HPDE6-E6E7 (cell line): Measurements from ENCODE around the gene PRR15L.

Experiments
- DNase-seq: peaks from one replicate; pipeline ENCODE4 v3.0.0; 2011; ENCODE audit warnings: missing footprints; ENCODE audit errors: extremely low spot score

Gene PRR15L

GRCh38 chr17:47959825-47960655 lies 2.4 kb upstream of the PRR15L start:
- no peak for DNase-seq

- no peak for DNase-seq
These were observed 692 bp downstream of the PRR15L start for GRCh38 chr17:47956791-47957590.

DNA sequence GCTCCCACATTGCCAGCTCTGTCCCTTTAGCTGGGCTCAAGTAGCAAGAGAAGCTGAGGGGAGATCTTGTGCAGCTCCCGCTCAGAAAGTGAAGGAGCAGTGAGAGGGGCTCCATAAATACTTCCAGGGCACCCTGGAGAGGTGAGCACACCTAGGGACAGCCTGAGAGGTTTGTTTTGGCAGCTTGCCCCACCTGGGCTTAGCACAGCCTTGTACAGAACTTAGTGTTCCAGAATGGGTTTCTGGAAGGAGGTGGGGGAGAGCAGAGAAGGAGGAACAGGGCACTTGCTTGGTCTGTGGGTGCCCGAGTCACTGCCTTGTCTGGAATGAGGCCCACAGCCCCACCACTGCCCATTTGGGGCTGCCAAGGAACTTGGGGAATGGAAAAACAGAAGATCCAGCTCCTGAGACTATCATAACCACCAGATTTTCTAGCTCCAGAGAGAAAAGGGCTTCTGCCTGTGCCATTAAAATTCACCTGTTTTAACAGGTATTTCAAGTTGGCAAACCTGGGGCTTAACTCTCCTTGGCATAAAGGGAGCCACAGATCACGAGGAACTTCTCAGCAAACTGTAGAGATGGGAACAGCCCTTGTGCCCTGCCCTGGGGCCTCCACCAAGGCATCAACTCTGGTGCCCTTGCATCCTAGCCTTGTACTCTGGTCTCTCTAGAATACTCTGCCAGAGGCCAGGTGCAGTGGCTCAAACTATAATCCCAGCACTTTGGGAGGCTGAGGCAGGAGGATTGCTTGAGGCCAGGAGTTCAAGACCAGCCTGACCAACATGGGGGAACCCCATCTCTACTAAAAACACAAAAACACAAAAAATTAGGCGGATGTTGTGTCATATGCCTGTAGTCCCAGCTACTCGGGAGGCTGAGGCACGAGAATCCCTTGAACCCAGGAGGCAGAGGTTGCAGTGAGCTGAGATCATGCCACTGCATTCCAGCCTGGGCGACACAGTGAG lies 1.9 kb downstream of the PRR15L start:
- DNase-seq, result no peak

DNA sequence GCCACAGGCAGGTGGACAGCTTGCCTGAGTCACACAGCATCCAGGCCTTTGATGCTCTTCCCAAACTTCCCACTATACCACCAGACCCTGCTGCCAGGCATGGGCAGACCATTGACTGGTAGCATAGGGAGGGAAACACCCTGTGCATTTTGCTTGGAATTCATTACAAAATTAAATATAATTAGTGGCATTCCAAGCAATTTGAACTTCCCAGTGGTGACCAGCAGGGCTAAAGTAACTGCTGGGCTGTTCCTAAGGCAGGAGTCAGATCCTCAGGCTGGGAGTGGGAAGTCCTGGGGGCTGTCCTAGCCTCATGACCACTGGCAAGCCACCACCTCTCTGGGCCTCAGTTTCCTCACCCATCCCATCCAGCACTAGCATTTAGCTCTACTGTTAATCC lies 3.8 kb downstream of the PRR15L start:
- DNase-seq, result no peak

- no peak for DNase-seq
These were observed 5.3 kb downstream of the PRR15L start for GRCh38 chr17:47952171-47953021.

DNA sequence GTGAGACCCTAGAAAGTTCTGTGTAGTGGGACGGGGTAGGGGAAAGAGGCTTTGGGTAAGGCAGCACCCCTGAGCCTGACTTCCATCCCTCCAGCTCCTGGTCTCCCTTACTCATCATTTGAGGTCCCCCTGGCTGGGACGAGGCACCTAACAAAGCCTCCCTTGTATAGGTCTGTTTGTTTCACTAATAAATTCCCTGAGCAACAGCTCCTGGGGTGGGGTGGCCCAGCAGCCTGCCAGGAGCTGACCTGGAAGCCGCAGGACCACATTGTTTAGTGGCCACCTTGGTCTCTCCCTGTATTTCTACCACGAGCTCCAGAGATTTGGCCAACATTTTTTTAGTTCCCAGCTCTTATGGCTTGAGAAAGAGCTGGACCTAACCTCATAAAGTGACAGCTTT lies 7.2 kb downstream of the PRR15L start:
- no peak for DNase-seq

- no peak for DNase-seq
These were observed 7.7 kb downstream of the PRR15L start for GRCh38 chr17:47949946-47950345.

DNA sequence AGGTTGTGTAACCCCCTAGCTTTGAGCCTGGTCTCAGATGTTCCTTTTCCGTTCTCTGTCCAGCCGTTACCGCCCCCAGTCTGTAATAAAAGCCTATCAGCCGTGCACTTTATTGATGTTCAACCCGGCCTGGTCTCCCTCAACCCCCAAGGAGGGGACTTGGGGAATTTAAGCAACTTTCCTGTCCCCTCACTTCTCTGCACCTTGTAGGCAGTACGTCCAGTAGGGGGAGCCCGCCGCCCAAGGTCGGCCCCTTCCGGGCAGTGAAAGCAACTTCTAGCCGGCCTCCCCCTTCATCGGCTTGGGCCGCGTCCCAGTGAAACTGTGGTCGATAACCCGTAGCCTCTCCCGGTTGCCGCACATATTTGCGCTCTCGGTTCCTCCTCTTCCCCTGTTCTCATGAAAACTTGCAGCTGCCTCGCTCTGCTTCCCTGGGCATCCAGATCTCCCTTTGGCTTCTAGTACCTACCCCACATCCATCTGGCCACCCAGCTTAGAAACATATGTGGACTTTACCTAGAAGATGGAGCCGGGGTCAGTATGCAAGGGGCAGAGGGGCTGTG lies 8.4 kb downstream of the PRR15L start:
- DNase-seq, result peak; percentile 66

DNA sequence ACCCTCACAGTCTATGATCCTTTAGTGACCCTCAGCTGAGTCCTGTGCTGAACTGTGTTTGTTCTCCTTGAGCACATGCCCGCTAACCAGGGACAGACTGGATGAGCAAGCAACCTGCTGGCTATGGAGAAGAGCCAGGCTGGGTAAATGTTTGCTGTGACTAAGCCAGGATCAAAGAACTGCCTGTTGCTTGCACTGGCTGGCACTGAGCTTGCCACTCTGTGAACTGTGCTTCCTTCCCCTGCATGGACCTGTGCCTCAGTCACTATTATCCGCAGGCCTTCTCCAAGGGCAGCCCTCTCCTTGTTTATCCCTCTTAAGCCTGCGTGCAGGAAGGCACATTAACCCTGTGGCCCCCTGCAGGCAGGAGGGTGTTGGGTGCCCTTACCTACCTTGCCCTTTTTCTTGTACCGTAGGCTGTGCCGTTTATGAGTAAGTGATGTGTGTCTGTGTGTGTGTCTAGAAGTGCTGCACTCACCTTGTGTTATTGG lies 8.9 kb downstream of the PRR15L start:
- DNase-seq, result no peak

- DNase-seq, result peak; percentile 100
These were observed 10.7 kb downstream of the PRR15L start for GRCh38 chr17:47946929-47947397.

- DNase-seq, result no peak
These were observed 11.2 kb downstream of the PRR15L start for GRCh38 chr17:47946516-47946915.

DNA sequence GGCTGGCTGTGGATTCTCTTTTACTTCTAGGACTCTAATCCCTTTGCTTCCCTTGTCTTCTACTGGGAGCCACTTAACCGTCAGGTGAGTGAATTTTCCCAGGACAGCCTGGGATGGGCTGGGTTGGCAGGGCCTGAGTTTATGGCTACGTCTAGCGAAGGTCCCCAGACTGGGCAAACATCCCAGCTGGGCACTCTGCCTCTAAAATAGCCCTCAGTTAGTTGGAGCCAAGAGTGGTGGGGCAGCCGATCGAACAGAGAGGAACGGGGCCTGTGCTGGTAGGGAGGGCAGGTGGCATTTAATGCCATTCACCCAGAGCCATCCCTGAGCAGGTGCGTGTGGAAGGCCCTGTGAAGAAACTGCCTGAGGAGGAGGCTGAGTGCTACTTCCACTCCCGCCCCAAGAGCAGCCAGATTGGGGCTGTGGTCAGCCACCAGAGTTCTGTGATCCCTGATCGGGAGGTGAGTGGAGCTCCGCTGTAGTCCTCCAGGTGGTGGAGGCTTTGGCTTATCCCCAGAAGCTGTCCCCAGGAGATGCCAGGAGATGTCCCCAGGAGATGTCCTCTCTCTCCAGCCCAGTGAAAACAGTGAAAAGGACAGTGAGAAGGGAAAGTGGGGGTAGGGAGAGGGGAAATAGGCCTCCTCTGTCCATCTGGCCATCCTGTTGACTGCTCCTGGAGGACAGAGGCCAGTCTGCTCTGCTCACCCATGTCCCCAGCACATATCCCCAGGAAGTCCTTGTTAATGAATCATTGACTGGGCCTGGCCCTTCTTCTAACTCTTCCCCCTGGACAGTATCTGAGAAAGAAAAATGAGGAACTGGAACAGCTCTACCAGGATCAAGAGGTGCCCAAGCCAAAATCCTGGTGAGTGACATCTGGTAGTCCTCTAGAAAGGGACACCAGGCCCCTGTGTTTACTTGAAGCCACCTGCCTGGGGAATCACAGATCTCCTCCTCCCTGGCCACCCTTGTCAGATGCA lies 11.9 kb downstream of the PRR15L start:
- no peak for DNase-seq

GRCh38 chr17:47945080-47945479 lies 12.6 kb downstream of the PRR15L start:
- no peak for DNase-seq

DNA sequence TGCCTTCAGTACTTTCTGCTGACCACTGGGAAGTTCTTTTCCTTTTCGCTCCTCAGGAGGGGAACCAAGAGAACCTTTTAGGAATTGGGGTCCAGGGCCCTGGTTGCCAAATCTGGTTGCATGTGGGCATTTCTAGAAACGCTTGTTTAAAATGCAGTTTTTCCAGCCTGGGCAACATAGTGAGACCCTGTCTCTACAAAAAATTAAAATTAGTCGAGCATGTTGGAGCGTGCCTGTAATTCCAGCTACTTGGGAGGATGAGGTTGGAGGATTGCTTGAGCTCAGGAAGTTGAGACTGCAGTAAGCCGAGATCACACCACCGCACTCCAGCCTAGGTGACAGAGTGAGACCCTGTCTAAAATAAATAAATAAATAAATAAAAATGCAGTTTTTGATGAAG lies 15.1 kb downstream of the PRR15L start:
- no peak for DNase-seq

- DNase-seq, result no peak
These were observed 15.6 kb downstream of the PRR15L start for GRCh38 chr17:47942096-47942510.

GRCh38 chr17:47941246-47942095 lies 16.2 kb downstream of the PRR15L start, which contains the start of gene PNPO:
PNPO (plus strand) TSS chr17:47941571; CDS start chr17:47941676, 105 bp downstream.
- DNase-seq, result peak; percentile 99

- no peak for DNase-seq
These were observed 19.7 kb downstream of the PRR15L start for GRCh38 chr17:47937941-47938340.

DNA sequence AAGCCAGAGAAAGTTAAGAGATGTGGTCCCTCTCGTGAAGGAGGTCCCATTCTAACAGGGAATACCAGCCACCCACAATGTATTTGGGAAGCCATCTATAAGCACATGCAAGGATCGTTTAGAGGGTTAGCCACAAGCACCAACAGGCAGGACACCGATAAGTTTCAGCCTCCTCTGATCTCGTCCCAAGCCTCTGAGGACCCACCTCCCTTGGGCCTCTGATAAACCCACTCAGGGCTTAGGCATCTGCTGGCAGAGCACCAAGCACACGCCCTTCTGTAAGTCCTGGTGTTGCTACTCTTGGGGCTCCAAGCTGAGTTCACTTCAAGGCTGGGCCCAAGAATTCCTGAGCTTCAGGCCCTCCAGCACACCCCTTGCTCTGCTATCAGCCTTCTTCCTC lies 21.7 kb downstream of the PRR15L start:
- DNase-seq, result peak; percentile 88
